VCaP (cell line): ENCODE data around the gene NKAIN2.

Experiments
- H3K27ac ChIP-seq: fragments of 450-650 bp; 2 replicates; pipeline ENCODE4 v1.5.1; 2017
- TF ChIP-seq, protein P1 (sequence below): fragments of 450-650 bp; conservative IDR thresholded peaks from 2 replicates; pipeline ENCODE4 v1.5.1; 2017; ENCODE audit warnings: mild to moderate bottlenecking, moderate library complexity

Gene NKAIN2

DNA sequence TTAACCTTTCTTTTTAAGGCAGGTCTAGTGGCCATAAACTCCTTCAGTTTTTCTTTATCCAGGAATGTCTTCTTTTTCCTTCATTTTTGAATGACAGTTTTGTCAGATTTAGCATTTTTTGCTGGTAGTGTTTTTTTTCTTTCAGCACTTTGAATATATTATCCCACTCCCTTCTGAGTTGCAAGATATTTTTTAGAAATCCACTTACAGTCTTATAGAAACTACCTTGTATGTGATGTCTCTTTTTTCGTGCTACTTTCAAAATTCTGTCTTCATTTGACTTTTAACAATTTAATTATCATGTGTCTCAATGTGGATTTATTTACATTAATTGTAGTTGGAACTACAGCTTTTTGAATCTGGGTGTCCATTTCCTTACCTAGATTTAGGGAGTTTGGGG is 874.2 kb downstream of the NKAIN2 start:
- H3K27ac ChIP-seq = no peak overlapping the region
- TF ChIP-seq, protein P1, sequence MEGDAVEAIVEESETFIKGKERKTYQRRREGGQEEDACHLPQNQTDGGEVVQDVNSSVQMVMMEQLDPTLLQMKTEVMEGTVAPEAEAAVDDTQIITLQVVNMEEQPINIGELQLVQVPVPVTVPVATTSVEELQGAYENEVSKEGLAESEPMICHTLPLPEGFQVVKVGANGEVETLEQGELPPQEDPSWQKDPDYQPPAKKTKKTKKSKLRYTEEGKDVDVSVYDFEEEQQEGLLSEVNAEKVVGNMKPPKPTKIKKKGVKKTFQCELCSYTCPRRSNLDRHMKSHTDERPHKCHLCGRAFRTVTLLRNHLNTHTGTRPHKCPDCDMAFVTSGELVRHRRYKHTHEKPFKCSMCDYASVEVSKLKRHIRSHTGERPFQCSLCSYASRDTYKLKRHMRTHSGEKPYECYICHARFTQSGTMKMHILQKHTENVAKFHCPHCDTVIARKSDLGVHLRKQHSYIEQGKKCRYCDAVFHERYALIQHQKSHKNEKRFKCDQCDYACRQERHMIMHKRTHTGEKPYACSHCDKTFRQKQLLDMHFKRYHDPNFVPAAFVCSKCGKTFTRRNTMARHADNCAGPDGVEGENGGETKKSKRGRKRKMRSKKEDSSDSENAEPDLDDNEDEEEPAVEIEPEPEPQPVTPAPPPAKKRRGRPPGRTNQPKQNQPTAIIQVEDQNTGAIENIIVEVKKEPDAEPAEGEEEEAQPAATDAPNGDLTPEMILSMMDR = no peak

DNA sequence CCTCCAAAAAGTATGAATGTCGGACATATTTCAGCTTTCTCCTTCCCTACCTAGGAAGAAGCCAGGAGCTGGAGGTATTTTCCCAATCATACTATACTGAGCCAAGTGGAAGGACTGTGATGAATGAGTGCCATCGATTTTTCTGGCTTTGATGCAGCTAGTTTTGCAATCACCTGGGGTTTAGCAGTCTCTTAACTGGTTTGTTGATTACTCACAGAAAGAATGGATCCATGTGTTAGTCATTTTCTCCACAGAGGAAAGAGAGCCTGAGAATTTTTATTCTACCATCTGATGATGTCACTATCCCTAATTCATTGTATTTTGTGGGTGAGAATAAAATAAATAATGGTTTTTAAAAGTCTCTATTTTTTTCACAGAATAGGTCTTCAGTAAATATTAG is 875.7 kb downstream of the NKAIN2 start:
- TF ChIP-seq, protein P1 = no peak
- H3K27ac ChIP-seq = no peak overlapping the region

DNA sequence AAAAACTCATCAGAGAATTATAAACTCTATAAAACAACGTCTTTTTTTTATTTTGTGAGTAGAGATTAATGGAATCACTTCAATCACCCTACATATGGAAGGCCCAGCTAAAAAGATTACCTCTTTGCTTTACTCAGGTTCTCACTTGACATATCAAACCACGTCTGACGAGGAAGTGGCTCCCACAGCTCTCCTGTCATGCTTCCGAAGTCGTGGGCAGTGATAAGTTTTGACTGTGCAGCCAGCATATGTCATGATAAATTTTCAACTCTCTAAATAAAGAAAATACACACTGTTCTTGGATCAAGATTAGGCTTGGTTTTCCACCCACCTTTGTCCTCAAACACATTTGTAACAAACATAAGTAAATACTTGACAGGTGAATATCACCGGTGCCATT is 879.1 kb downstream of the NKAIN2 start:
- TF ChIP-seq, protein P1 = no peak
- H3K27ac ChIP-seq = no peak overlapping the region

DNA sequence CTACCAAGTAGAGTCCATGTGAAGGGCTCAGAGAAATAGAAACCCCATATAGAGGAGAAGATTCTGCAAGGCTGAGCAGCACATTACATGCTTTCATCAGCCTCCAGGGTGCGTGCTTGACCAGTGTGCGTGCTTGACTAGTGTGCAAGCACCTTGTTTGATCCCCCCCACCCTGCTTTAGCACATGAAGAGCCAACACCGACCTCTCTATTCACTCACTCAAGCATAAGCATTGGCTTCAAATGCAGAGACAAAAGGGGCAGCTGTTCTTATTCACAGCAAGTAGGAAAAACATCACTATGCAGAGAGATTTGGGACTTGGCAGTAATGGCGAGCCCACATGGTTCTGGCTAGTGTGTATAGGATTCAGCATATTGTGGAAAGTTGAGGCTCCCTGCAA is 879.8 kb downstream of the NKAIN2 start:
- TF ChIP-seq, protein P1 = peak; percentile 51; the same call in 1 of the 2 replicates
- H3K27ac ChIP-seq = no peak overlapping the region

DNA sequence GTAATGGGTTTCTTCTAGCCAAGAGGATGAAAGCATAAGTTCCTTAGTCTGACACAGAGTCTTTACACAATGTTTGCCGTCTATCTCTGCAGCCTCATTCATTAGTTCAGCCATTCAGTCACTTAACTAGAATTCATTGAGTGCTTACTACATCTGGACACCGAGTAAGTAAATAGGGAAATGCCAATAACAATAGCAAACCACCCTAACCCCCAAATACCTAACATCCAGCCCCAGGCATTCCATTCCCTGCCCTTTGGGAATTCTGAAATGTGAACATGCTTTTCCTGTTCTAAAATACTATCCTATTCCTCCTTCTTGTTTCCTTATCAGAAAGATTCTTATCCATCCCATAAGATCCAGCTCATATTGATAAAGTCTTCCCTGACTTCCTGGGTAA is 881.0 kb downstream of the NKAIN2 start:
- TF ChIP-seq, protein P1 = no peak
- H3K27ac ChIP-seq = no peak overlapping the region

DNA sequence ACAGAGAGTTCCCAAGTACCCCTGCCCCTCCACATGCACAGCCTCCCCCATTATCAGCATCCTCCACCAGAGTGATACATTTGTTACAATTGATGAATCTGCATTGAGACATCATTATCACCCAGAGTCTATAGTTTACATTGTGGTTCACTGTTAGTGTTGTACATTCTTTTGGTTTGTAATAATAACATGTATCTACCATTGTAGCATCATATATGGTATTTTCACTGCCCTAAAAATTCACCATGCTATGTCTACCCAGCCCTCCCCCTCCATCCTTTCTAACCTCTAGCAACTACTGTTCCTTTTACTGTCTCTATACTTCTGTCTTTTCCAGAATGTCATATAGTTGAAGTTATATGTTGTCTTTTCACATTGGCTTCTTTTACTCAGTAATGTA is 884.7 kb downstream of the NKAIN2 start:
- no peak overlapping the region for H3K27ac ChIP-seq
- TF ChIP-seq, protein P1 = no peak

DNA sequence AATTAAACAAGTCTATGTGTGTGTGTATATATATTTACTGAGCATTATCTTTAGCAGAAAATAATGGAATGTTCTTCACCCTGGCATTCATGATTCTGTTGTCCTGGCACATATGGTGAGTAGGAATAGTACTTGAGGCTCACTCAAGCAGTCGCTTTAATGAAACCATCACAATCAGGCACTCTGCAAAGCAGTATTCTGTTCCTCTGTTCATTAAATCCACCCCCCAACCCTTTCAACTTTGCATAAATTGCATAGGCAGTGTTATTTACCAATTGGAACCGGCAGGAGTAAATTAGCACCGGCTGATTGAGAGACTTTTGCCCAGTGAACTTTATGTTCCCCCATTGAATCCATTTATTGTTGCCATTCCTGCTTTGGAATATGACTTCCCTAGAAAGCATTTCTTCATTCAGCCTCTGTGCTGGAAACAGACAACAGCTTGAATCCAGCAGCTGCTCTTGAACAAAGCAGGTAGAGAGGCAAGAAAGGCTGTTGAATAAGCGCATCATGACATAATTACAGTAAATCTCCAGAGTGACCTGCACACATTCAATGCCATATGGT is 890.6 kb downstream of the NKAIN2 start:
- TF ChIP-seq, protein P1 = no peak

More for the DNA sequence above, 890.6 kb downstream of the NKAIN2 start:
- no peak overlapping the region for H3K27ac ChIP-seq
